ENCODE measurements around the gene MALSU1.

The MALSU1 gene

DNA sequence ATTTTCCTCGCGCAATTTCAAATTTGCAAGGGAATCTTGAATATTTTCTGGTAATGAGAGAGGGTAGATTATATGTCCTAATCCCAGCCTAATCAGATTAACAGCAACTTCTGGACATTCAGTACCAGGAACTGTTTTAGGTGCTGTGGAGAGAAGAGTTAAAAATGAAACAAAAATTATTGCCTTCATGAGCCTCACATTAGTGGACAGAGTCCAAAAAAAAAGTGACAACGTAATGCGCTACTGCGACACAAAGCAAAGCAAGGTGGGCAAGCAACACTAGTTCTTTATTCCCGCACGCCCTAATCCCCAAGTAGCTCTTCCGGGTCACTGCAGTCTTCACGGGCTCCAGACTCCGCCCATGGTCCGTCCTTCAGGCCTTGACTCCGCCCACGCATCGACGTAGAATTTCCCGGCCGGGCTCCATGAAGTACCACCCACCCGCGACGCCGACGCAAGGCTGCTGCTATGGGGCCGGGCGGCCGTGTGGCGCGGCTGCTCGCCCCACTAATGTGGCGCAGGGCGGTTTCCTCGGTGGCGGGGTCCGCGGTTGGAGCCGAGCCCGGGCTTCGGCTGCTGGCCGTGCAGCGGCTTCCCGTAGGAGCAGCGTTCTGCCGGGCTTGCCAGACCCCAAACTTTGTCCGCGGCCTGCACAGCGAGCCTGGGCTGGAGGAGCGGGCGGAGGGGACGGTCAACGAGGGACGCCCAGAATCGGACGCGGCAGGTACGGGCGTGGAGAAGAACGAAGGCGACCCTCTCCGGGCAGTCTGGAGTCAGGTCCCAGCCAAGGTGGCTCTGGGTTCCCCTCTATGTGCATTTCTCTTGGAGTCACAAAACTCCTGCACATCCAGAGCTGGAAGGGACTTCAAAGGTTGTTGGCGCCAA, at the start of gene MALSU1:
Gene MALSU1, plus strand, starts transcription at position 455 of the 885 bp plus-strand sequence. Its CDS starts 14 bp downstream, at position 469.
- peak; percentile 95 to 96 for DNase-seq

DNA sequence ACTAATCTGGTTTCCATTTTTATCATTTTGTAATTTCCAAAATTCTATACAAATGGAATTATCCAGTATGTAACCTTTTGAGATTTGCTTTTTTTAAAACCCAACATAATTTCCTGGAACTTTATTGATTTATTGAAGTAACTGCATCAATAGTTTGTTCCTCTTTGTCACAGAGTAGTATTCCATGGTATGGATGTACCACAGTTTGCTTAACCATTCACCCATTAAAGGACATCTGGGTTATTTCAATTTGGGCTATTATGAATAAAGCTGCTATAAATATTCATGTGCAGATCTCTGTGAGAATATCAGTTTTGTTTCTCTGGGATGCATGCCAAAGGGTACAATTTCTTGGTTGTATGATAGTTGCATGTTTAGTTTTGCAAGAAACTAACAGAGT, 49.7 kb upstream of the MALSU1 start:
- no peak for DNase-seq

DNA sequence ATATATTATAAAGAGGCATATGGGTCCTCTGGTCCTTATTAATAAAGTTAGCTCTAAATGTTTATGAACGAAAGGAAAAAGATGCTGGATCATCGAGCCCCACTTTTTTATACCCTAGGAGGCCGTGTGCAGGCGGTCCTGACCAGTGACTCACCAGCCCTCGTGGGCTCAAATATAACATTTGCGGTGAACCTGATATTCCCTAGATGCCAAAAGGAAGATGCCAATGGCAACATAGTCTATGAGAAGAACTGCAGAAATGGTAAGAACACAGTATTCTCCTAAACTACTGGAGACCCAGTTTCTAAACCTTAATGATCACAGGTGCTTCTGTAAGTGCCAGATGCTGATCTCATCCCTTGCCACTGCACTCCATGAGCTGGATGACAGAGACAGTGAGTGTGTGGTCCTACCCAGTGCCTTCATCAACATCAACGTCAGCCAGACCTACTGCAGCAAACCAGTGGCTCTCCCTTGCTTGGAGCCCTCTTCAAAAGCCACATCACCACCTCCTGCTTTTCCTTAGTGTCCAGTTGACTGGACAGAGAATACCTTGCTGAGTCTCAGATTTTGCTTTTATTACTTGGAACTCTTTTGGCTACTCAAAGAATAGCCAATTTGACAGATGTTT, 45.0 kb upstream of the MALSU1 start:
- DNase-seq: no peak

DNA sequence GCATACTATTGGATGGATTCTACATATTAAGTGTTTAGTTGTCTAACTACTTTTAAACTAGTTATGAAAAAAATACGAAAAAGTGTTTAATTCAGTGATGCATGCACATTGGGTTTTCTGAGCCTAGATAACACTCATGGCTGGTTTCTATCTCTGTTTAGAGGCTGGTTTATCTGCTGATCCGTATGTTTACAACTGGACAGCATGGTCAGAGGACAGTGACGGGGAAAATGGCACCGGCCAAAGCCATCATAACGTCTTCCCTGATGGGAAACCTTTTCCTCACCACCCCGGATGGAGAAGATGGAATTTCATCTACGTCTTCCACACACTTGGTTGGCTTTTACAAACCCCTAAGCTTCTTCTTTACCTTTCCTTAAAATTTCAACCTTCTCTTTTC, 42.4 kb upstream of the MALSU1 start:
- no peak for DNase-seq

DNA sequence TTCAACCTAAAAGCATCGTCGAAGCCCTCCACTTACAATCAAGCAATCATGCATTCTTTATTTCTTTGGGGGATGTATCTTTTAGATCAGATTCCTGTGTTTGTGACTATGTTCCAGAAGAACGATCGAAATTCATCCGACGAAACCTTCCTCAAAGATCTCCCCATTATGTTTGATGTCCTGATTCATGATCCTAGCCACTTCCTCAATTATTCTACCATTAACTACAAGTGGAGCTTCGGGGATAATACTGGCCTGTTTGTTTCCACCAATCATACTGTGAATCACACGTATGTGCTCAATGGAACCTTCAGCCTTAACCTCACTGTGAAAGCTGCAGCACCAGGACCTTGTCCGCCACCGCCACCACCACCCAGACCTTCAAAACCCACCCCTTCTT, 38.8 kb upstream of the MALSU1 start:
- no peak for DNase-seq

DNA sequence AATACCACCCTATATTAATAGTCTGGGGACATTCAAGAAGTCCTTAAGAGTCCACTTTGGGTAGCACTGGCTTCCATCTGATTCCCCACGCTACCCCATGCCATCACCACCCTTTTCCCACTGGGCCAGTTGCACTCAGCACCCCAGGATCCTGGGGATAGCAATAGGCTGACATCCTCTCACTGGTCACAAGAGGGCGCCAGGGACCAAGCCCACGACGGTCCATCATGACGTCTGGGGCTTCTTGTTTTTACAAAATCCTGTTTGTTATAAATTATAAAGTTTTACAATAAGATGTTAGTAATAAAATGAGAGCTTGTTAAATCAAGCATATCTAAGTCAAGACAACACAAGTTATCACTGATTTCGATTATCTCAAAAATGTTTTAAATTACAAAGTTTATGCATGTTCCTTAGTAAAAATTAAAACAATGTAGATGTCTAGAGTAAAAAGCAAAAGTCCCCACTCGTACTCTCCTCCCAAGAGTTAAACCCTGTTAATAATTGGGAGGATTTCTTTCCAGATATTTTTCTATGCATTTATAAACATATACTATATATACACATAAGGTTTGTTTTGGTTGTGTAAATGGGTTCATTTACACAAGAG, 37.2 kb upstream of the MALSU1 start:
- DNase-seq: peak; percentile 37 to 49

DNA sequence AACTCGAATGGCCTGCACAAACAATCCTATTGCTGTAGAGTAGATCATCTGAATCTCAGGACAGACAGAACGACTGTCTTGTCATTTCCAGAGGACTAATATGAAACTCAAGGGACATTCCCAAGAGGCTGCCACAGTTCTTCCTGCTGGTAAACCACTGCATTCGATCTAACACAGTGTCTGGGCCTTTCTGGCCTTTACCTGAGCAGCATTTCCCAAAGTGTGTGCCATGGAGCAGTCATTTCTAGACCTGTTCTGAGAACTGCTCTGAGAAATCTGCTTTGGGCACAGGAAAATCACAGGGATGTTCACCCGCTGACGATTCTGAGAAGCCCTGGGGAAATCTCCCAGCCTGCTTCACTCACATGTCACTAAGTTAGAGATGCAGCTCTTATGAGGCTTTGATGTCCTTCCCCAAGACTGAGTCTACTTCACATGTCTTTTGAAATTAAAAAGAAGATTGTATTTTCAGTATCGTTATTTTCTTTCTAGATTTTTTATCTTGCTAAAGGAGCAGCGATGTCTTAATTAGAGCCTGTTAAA, 34.2 kb upstream of the MALSU1 start:
- no peak for DNase-seq

DNA sequence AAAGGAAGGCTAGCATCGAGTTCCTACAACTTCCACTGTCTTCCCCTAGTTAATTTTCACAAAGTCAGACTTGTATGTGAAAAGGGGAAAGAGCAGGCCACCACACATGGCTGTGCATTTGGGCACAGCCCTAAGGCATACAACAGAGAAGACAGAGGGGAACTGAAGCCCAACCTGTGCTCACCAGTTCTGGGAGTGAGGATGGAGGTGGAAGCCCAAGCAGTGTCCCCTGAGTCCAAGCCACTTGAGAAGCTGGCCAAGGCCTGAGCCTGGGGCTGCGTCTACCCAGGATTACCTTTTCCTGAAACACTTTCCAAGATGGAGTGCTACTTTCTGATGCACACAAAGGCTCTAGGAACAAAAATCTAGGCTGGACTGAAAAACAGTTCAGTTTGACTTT, 32.2 kb upstream of the MALSU1 start:
- DNase-seq: no peak

DNA sequence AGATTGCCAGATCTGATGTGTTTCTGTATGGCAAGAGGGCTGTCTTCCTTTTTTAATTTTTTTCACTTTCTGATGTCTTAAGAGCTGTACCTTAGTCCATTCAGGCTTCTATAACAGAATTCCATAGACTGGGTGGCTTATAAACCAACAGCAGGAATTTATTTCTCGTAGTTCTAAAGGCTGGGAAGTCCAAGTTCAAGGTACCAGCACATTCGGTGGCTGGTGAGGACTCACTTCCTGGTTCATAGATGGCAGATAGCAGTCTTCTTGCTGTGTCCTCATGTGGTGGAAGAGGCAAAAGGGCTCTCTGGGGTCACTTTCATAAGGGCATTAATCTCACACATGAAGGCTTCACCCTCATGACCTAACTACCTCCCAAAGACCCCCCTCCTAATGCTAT, 31.8 kb upstream of the MALSU1 start:
- no peak for DNase-seq

DNA sequence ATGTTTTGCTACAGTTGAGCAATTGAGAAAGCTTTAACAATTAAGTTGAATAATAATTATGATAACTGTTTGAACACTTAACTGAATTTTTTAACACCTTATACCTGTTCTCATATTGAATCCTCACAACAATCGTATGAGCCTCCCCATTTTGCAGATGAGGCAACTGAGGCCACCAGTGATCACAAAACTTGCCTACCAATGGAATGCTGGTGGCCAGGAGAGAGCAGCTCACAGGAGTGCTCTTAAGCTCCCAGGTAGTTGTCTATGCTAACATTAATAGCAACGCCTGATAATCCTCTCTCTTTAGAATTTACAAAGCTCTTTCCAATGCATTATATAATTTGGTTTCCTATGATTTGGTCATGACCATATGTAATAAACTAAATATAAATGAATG, 31.0 kb upstream of the MALSU1 start:
- DNase-seq: no peak

DNA sequence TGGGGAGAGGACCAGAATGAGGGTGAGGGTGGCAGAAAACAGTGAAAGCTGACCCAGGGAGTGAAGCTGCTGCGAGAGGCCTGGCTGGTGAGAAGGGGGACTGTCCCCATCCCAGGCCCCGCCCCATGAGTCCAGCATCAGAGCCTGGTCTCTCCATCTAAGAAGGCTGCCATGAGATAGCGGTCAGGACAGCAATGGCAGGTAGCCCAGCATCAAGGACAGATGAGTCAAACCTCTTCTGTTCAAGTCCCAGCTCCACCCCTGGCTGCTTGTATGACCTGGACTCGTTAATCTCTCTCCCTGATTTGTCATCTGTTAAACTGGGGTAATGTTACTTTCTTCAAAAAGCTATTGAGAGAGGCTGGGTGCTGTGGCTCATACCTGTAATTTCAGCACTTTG, 30.4 kb upstream of the MALSU1 start:
- DNase-seq: no peak

DNA sequence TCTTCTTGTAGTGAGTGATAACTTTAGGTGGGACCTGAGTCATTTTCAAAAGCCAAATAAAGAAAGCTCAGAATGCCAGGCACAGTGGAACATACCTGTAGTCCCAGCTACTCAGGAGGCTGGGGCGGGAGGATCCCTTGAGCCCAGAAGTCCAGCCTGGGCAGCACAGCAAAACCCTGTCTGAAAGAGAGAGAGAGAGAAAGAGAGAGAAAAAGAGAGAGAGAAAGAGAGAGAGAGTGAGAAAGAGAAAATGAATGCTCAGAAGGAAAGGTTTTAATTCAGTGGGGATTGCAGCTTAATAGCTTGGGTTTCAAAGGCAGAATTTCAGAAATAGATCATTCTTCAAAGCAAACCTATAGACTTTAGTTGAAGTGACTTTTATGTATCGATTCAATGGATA, 26.9 kb upstream of the MALSU1 start:
- no peak for DNase-seq

DNA sequence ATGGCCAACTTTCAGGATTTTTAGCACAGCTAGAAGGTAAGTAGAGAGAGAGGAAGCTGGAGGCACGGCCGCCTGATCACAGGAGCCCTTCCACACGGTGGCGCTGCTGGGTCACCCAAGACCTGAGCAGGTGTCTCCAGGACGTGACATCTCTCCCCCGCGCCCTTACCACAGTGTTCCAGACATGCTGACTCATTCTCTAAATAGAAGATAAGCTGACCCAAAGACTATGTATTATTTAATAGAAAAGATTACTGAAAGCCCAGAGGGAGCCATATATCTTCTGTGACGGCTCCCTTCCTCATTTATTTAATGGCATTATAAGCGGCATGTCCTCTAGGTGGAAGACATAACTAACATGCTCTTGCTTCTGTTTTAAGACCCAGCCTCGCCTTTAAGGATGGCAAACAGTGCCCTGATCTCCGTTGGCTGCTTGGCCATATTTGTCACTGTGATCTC, 26.0 kb upstream of the MALSU1 start:
- DNase-seq: peak; percentile 73 to 80

DNA sequence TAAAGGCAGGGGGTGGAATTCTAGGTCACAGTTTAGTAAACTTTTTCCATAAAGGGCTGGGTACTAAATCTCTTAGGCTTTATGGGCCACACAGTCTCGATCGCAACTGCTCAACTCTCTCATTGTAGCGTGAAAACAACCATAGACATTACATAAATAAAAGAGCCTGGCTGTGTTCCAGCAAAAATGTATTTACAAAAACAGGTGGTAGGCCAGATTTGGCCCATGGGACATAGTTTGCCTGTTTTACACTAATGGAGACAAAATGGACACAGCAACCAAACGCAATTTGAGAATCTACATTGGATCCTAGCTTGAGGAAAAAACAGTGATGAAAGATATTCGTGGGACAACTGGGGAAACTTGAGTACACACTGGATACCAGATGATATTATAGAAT, 23.2 kb upstream of the MALSU1 start:
- no peak for DNase-seq

DNA sequence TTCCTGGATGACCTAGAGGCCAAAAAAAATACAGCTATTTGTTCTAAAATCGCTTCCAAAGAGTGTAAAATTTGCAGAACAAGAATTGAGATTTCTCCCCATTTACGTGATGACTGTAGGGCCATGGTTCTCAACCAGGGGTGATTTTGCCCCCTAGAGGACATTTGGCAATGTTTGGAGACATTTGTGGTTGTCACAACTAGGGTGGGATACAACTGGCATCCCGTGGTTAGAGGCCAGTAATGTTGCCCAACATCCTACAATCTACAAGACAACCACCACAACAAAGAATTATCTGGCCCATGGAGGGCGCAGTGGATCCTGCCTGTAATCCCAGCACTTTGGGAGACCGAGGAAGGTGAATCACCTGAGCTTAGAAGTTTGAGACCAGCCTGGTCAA, 22.8 kb upstream of the MALSU1 start:
- peak; percentile 32 to 56 for DNase-seq

DNA sequence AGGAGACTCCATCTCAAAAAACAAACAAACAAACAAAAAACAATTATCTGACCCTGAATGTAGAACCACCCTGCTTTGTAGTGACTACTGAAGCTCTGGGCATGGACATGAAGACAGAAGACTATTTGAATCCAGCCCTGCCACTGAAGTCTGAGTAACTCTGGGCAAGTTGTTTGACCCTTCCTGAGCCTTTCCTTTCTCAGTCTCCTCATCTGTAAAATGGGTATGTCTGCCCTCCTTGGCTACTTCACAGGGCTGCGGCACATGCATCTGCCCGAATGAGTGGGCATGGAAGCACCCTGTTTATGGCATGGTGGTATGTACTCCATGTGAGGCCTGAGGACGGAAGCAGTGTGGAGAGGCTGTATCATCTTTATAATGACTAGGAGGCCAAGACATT, 22.2 kb upstream of the MALSU1 start:
- no peak for DNase-seq

DNA sequence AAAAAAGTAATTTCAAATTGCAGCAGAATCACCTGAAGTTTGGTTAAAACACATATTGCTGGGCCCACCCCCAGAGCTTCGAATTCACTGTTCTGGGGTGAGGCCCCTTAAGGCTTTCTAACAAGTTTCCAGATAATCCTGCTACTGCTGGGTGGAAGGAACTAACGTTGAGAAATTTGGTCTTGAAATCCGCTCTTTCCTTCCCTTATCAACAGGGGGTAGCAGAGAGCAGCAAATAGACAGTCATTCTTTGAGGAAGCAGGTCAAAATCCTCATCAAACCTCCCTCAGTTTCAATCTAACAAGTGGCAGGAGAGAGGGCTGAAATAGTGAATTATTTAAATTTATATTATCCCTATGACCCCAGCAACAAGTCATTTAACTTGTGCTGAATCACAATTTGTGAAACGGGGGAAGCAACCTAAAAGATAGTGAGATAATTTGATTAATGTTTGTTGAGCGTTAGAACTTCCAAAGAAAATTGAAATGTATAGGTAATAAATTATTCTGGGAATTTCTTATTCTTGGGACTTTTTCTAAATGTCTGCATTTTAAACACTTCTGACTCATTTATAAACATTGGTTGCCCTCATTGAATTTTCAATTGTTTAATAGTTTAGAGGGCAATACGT, 21.7 kb upstream of the MALSU1 start:
- DNase-seq: peak; percentile 81 to 84

DNA sequence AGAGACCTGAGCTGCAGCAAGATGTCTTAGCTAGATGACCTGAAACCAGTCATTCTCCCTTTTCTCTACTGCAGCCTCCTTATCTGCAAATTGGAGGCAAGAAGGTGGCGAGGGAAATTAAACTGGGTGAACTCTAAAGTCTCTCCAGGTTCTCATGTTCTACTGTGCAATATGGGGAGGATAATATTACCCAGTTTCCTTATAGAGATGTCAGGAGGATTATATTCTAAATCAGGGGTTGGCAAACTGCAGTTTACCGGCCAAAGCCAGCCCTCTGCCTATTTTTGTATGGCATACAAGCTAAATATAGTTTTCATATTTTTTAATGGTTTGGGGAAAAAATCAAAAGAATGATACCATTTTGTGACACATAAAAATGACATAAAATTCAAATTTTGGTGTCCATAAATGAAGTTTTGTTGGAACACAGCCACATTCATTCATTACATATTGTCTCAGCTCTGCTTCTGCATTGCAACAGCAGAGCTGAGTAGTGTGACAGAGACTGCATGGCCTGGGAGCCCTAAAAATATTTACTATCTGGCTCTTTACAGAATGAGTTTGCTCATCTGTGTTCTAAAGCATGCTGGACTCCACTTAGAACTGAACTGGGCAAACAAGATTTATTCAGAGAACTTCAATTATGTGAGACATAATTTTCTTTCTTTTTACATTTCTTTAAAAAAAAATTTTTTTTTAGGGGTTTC, 19.2 kb upstream of the MALSU1 start:
- no peak for DNase-seq

DNA sequence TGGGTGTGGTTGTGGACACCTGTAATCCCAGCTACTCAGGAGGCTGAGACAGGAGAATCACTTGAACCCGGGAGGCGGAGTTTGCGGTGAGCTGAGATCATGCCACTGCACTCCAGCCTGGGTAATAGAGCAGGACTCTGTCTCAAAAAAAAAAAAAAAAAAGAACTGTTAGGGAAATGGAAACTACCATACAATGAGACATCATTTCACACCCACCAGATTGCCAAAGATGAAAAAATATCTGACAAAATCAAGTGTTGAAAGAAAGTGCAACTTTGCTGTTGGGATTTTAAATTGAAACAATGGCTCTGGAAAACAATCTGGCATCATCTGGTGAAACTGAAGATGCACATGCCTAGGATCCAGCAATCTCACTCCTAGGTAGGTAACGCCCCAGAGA, 16.1 kb upstream of the MALSU1 start:
- DNase-seq: no peak

DNA sequence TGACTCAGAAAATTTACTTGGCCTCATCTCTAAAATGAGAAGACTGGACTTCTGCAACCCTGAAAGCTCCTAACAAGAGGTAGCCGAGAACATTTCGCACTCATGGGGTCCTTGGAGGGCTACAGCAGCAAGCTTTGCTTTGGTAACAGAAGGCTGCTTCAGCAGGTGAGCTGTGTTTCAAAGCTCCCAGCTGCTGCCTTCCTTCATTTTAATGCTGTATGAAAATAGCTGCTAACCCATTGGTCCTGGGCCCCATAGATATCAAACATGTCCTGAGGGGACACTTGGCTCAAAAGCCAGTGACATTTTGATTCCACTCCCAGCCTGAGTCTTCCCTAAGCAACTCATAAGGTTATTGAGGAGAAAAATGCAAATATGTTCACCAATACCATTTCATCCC, 14.3 kb upstream of the MALSU1 start:
- no peak for DNase-seq

DNA sequence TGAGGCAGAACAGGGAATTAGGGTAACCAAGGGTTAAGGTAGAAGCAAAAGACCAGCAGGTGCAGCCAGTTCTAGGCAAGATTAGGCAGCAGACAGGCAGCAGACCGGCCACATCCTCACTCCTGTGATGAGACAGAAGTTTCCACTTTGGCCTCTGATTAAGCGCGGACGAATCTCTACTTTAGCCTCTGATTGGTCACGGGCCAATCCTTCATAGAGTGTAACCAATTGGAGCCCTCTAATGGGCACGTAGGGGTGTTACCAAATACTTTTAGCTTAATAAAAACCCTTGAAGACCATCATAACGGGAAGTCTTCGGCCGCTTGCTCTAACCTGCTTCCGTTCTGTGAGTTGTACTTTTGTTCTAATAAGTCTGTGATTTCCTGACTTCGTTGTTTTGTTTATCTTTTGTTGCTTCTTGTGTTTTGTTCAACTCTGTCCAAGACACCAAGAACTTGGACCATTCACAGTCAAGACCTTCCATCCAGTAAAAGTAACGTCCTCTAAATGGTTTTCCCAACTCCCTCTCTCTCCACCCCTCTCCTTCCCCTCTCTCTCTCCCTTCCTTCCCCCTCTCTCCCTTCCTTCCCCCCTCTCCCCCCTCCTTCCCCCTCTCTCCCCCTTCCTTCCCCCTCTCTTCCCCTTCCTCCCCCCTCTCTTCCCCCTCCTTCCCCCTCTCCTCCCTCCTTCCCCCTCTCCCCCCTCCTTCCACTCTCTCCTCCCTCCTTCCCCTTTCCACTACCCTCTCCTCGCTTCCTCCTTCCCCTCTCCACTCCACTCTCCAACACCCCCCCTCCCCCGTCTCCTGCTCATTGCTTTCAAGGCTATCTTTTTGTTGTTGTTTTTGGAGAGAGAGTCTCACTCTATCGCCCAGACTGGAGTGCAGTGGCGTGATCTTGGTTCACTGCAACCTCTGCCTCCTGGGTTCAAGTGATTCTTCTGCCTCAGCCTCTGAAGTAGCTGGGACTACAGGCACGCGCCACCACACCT, 13.2 kb upstream of the MALSU1 start:
- DNase-seq: no peak
